Spleen (tissue), 11 donors: ENCODE results near the gene CIAPIN1. TPM values are rescaled to one million over a fixed set of nuclear protein-coding genes. Genes with fewer than 3 reads are reported as not detected.

Source experiments
- DNase-seq: peaks from one replicate; pipeline ENCODE4 v3.0.0-alpha.2; 2020
- H3K27ac ChIP-seq, 8 donors: fragments of 200-600 bp; sonication (generic) in 7 of 8; 1 replicate in 4 of 8; 2 replicates in 4 of 8; pipeline versions ENCODE4 v1.5.0 to v1.8.0; 2016 to 2021; ENCODE audit warnings: inconsistent platforms in 4 of 8, mild to moderate bottlenecking in 4 of 8, moderate library complexity in 1 of 8
- H3K27me3 ChIP-seq, 7 donors: fragments of 200-600 bp; sonication (generic) in 6 of 7; replicated peaks in 1 of 7; 1 replicate in 4 of 7; 2 replicates in 3 of 7; pipeline versions ENCODE4 v1.5.0 to v1.8.0; 2016 to 2021; ENCODE audit warnings: inconsistent platforms in 3 of 7, mild to moderate bottlenecking in 1 of 7
- H3K36me3 ChIP-seq, 6 donors: fragments of 200-600 bp; sonication (generic) in 5 of 6; 1 replicate in 4 of 6; 2 replicates in 2 of 6; pipeline versions ENCODE4 v1.5.0 to v1.8.0; 2016 to 2021; ENCODE audit warnings: inconsistent platforms in 2 of 6
- H3K4me1 ChIP-seq, 6 donors: fragments of 200-600 bp; sonication (generic) in 5 of 6; 1 replicate in 3 of 6; 2 replicates in 3 of 6; pipeline versions ENCODE4 v1.5.0 to v1.8.0; 2016 to 2021; ENCODE audit warnings: inconsistent platforms in 3 of 6
- H3K4me3 ChIP-seq, 8 donors: fragments of 200-600 bp; sonication (generic) in 7 of 8; 1 replicate in 4 of 8; 2 replicates in 4 of 8; pipeline versions ENCODE4 v1.5.0 to v1.8.0; 2016 to 2021; ENCODE audit warnings: inconsistent platforms in 4 of 8, mild to moderate bottlenecking in 4 of 8, moderate library complexity in 2 of 8
- H3K9me3 ChIP-seq, 8 donors: fragments of 200-600 bp; sonication (generic) in 7 of 8; 1 replicate in 4 of 8; 2 replicates in 4 of 8; pipeline versions ENCODE4 v1.5.0 to v1.8.0; 2016 to 2021; ENCODE audit warnings: inconsistent platforms in 4 of 8
- POLR2A ChIP-seq, 3 donors: fragments of 450-650 bp; IDR thresholded peaks; one replicate each; pipeline ENCODE4 v1.5.1; 2017; ENCODE audit warnings: antibody characterized with exemption in 3 of 3, mild to moderate bottlenecking in 1 of 3
- POLR2AphosphoS5 ChIP-seq, 3 donors: sonication (generic); formaldehyde crosslinking; IDR thresholded peaks; one replicate each; pipeline ENCODE4 v1.5.1; 2017; ENCODE audit warnings: antibody characterized with exemption in 3 of 3
- WGBS, 5 donors: extraction: QIAGEN DNeasy Blood & Tissue Kit in 3 of 5; methylation state at CpG; one replicate each; pipeline versions ENCODE4 v1.1.5 to v1.1.7; 2013 to 2018; 5-methylcytosine and 5-hydroxymethylcytosine counted together
- intact Hi-C: fragments of 100-400 bp; cut with DNase I; formaldehyde crosslinking; loops from one replicate; pipeline ENCODE4 v1.15.0; 2023; ENCODE audit warnings: low total_unique reads
- polyA plus RNA-seq, 3 donors: library from polyadenylated mRNA; stranded (reverse); fragments of 200-250 nt; gene quantifications; one replicate each; pipeline ENCODE4 v1.2.1, GENCODE V29; 2013
- total RNA-seq, 7 donors: library from RNA; depleted of rRNA in 3 of 7; stranded (reverse); fragments of >200 nt in 3 of 7; fragmentation: NEBNext Ultra II Directional in 4 of 7; extraction: Animal tissue kit (Norgen Biotek cat#: 25700) in 4 of 7; gene quantifications; one replicate each; pipeline versions ENCODE4 v1.1.0 to v1.2.1, GENCODE V29; 2016 to 2021
- TF ChIP-seq, protein P1 (sequence below), 11 experiments: fragments of 200-600 bp in 7 of 11; fragments of 450-650 bp in 4 of 11; sonication (generic) in 4 of 11; IDR thresholded peaks in 8 of 11; conservative IDR thresholded peaks in 3 of 11; 1 replicate in 7 of 11; 2 replicates in 4 of 11; pipeline versions ENCODE4 v1.4.0 to v1.8.0; 2016 to 2021; ENCODE audit warnings: antibody characterized with exemption in 11 of 11, inconsistent platforms in 4 of 11, mild to moderate bottlenecking in 1 of 11
- donor health status: healthy with polysubstance abuse.
- donor health status: DM: no; HTN: no; CAD: no; lungs with moderate emphysema.
- donor health status: DM: no; HTN: no; CAD: no.
- donor health status: Bipolar disorder and iron deficiency.
- donor health status: healthy.
- donor health status: DM: no; HTN: no; CAD: no.
- donor health status: DM: yes; HTN: yes; CAD: no.

Gene CIAPIN1
- total and polyA plus RNA-seq, 10 donors = 19.6 to 39.8 (median 28.7) TPM

DNA sequence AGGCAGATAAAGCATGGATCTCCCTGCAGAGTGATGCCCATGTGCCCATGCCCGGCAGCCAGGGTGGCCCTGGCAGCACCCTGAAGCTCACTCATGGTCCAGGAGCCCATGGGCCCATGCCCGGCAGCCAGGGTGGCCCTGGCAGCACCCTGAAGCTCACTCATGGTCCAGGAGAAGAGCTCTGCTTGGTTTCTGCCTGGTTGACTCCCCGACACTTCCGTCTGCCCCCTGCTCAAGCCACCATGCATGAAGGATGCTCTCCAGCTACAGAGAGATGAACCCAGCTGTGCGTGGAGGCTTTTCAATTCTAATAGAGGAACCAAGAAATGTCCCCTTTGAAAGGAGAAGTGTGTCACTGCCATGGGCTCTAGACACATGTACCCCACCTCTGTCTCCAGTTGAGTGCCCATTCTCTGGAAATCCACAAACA, 33.9 kb downstream of the CIAPIN1 start:
- Histone ChIP-seq H3K27ac (peak overlapping the region in 5 of 8 donors; percentile 33 to 69 (median 51)), H3K27me3 (no peaks in the 10 kb centered on the region), H3K4me3 (no peak overlapping the region), H3K36me3 (no peaks in the 10 kb centered on the region), H3K4me1 (peaks cover 5 to 60% (median 43%) of the 10 kb centered on the region in 6 donors), H3K9me3 (no peaks in the 10 kb centered on the region)
- intact Hi-C loops = loop anchor here (10.0 kb wide), 1 partner anchor 329 kb away; no protein-coding TSS in a partner anchor
- peak; percentile 87 for DNase-seq
- TF ChIP-seq POLR2AphosphoS5 (IDR thresholded peaks at IDR 0.05) = no peak
- WGBS, 5 donors = 50 to 74% (median 60%) methylated on average over 3 to 5 of the region's 5 CpGs

DNA sequence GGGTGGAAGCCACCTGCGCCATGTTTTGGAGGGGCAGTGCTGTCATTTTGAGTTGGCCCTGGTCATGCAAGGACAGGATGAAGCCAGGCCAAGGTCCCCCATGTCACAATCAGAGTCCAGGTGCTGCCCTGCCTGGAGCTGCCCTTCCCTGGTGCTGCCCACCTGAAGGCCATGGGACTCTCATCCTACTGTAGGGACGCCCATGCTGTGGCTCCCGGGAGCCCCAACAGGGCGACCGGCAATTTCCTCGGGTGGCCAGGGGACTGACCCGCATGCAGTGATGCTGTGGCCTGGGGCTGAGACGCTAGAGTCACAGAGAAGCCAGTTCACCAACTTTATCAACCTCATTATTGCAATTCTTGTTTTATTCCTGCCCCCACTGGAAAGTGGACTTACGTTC, 34.6 kb downstream of the CIAPIN1 start:
- peaks cover 5 to 54% (median 40%) of the 10 kb centered on the region in 6 donors for H3K4me1 ChIP-seq
- H3K27ac ChIP-seq = peak overlapping the region in 1 of 8 donors; percentile 69
- 89 to 93% (median 92%) methylated on average over 5 to 9 of the region's 9 CpGs for WGBS, 5 donors
- no peak overlapping the region for H3K4me3 ChIP-seq
- TF ChIP-seq POLR2A (IDR thresholded peaks at IDR 0.05) (no peak), POLR2AphosphoS5 (IDR thresholded peaks at IDR 0.05) (no peak)
- TF ChIP-seq, protein P1, sequence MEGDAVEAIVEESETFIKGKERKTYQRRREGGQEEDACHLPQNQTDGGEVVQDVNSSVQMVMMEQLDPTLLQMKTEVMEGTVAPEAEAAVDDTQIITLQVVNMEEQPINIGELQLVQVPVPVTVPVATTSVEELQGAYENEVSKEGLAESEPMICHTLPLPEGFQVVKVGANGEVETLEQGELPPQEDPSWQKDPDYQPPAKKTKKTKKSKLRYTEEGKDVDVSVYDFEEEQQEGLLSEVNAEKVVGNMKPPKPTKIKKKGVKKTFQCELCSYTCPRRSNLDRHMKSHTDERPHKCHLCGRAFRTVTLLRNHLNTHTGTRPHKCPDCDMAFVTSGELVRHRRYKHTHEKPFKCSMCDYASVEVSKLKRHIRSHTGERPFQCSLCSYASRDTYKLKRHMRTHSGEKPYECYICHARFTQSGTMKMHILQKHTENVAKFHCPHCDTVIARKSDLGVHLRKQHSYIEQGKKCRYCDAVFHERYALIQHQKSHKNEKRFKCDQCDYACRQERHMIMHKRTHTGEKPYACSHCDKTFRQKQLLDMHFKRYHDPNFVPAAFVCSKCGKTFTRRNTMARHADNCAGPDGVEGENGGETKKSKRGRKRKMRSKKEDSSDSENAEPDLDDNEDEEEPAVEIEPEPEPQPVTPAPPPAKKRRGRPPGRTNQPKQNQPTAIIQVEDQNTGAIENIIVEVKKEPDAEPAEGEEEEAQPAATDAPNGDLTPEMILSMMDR (IDR thresholded peaks at IDR 0.05 in 8 of 11, conservative IDR thresholded peaks at IDR 0.05 in 3 of 11) = no peak
- DNase-seq = no peak
- no peaks in the 10 kb centered on the region for H3K9me3 ChIP-seq
- no peaks in the 10 kb centered on the region for H3K36me3 ChIP-seq
- intact Hi-C loops = loop anchor here (10.0 kb wide), 1 partner anchor 328 kb away; no protein-coding TSS in a partner anchor
- H3K27me3 ChIP-seq = no peaks in the 10 kb centered on the region

- H3K4me1 ChIP-seq = peaks cover 0 to 51% (median 32%) of the 10 kb centered on the region in 6 donors
- no peaks in the 10 kb centered on the region for H3K9me3 ChIP-seq
- TF ChIP-seq, protein P1 (IDR thresholded peaks at IDR 0.05 in 8 of 11, conservative IDR thresholded peaks at IDR 0.05 in 3 of 11) = no peak
- TF ChIP-seq POLR2AphosphoS5 (IDR thresholded peaks at IDR 0.05) (no peak), POLR2A (IDR thresholded peaks at IDR 0.05) (no peak)
- no peak for DNase-seq
- 59 to 74% (median 67%) methylated on average over 8 to 12 of the region's 12 CpGs for WGBS, 5 donors
- intact Hi-C loops = loop anchor here (10.0 kb wide), 1 partner anchor 327 kb away; no protein-coding TSS in a partner anchor
- H3K4me3 ChIP-seq = no peak overlapping the region
- no peak overlapping the region for H3K27ac ChIP-seq
- no peaks in the 10 kb centered on the region for H3K36me3 ChIP-seq
- H3K27me3 ChIP-seq = no peaks in the 10 kb centered on the region
Observed at GRCh38 chr16:57411362-57411976, 35.7 kb downstream of the CIAPIN1 start.

DNA sequence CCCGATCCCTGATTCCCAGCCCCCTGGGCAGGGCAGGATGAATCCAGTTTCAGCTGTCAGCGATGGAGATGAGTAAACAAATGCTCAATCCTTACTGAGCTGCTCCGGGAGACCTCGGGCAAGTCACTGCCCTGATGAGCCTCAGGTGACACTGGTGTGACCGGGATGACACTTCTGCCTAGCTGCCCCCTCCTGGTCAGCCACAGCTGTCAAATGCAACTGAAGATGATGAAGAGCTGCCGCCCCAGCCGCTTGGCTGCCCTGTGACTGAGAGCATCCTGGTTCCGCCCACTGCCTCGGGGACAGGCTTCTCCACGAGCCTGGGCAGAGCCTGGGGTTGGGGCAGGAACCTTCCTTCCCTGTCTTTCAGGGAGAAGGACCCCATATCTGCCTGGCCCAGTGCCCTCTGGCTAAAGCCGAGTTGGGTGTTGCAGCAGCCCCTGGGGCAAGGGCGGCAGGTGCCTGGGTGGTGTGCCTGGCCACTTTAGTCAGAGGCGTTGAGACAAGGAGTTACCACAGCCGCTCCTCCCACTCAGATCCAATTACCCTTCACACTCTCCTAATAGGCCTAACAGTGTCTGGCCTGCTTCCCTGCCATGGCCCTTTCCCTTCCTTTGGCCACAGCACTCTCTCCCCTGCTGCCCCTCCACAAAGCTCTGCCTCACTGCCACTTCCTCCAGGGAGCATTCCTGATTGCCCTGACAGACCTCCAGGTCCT, 37.2 kb downstream of the CIAPIN1 start:
- DNase-seq = no peak
- H3K4me3 ChIP-seq = no peak overlapping the region
- H3K9me3 ChIP-seq = no peaks in the 10 kb centered on the region
- intact Hi-C loops = loop anchor here (10.0 kb wide), 1 partner anchor 325 kb away; no protein-coding TSS in a partner anchor
- H3K27me3 ChIP-seq = no peaks in the 10 kb centered on the region
- no peak overlapping the region for H3K27ac ChIP-seq
- peaks cover 0 to 49% (median 29%) of the 10 kb centered on the region in 6 donors for H3K4me1 ChIP-seq
- 77 to 89% (median 82%) methylated on average over 10 to 14 of the region's 14 CpGs for WGBS, 5 donors
- TF ChIP-seq POLR2AphosphoS5 (IDR thresholded peaks at IDR 0.05) = no peak
- TF ChIP-seq POLR2A (IDR thresholded peaks at IDR 0.05) = no peak
- TF ChIP-seq, protein P1 (IDR thresholded peaks at IDR 0.05 in 8 of 11, conservative IDR thresholded peaks at IDR 0.05 in 3 of 11) = no peak
- H3K36me3 ChIP-seq = no peaks in the 10 kb centered on the region
